ENCODE data around the gene KRT27.

KRT27 gene

GRCh38 chr17:40813804-40814203 lies 31.5 kb upstream of the KRT27 start:
- DNase-seq (ENCODE audit: low read depth, low spot score) = no peak
- no peak overlapping the region for H3K27ac ChIP-seq

GRCh38 chr17:40812639-40813038 lies 30.3 kb upstream of the KRT27 start:
- TF ChIP-seq POLR2AphosphoS5 (IDR thresholded peaks at IDR 0.05; ENCODE audit: borderline replicate concordance, low read depth, low read length) = no peak
- no peak for TF ChIP-seq EZH2 (IDR thresholded peaks at IDR 0.05)
- no peak for TF ChIP-seq FOXP2 (optimal IDR thresholded peaks at IDR 0.05; ENCODE audit: control extremely low read depth, extremely low read length, insufficient read depth)
- Histone ChIP-seq H3K36me3 (ENCODE audit: insufficient read depth, low read length) (peaks cover 12% of the 10 kb centered on the region), H3K9me3 (ENCODE audit: low read depth, low read length) (no peaks in the 10 kb centered on the region), H3K4me3 (no peak overlapping the region), H3K9ac (ENCODE audit: insufficient read length) (no peak overlapping the region), H3K27ac (no peak overlapping the region)
- DNase-seq (ENCODE audit: low read depth, low spot score) = no peak

More at GRCh38 chr17:40813804-40814203, 31.5 kb upstream of the KRT27 start:
- Histone ChIP-seq H3K4me3 (no peak overlapping the region), H3K36me3 (ENCODE audit: insufficient read depth, low read length) (peaks cover 17% of the 10 kb centered on the region), H3K9ac (ENCODE audit: insufficient read length) (no peak overlapping the region), H3K9me3 (ENCODE audit: low read depth, low read length) (no peaks in the 10 kb centered on the region)
- TF ChIP-seq EZH2 (IDR thresholded peaks at IDR 0.05) (no peak), POLR2AphosphoS5 (IDR thresholded peaks at IDR 0.05; ENCODE audit: borderline replicate concordance, low read depth, low read length) (no peak), FOXP2 (optimal IDR thresholded peaks at IDR 0.05; ENCODE audit: control extremely low read depth, extremely low read length, insufficient read depth) (no peak)

- TF ChIP-seq POLR2AphosphoS5 (IDR thresholded peaks at IDR 0.05; ENCODE audit: borderline replicate concordance, low read depth, low read length) (no peak), FOXP2 (optimal IDR thresholded peaks at IDR 0.05; ENCODE audit: control extremely low read depth, extremely low read length, insufficient read depth) (no peak), EZH2 (IDR thresholded peaks at IDR 0.05) (no peak)
Measured at GRCh38 chr17:40810494-40810893, 28.1 kb upstream of the KRT27 start.

GRCh38 chr17:40809721-40810421 lies 27.5 kb upstream of the KRT27 start:
- peaks cover 3% of the 10 kb centered on the region; the same call in 1 of the 2 replicates for H3K36me3 ChIP-seq (ENCODE audit: insufficient read depth, low read length)
- DNase-seq (ENCODE audit: low read depth, low spot score) = no peak
- TF ChIP-seq FOXP2 (optimal IDR thresholded peaks at IDR 0.05; ENCODE audit: control extremely low read depth, extremely low read length, insufficient read depth) = no peak
- H3K27ac ChIP-seq = 0 out of 2 replicates have a peak overlapping the region, but pooled peaks have one; percentile 52
- no peak overlapping the region for H3K4me3 ChIP-seq
- H3K9ac ChIP-seq (ENCODE audit: insufficient read length) = peak overlapping the region; percentile 23
- peaks cover 5% of the 10 kb centered on the region; the same call in 1 of the 2 replicates for H3K9me3 ChIP-seq (ENCODE audit: low read depth, low read length)

More at GRCh38 chr17:40810494-40810893, 28.1 kb upstream of the KRT27 start:
- no peak for DNase-seq (ENCODE audit: low read depth, low spot score)
- no peak overlapping the region for H3K9ac ChIP-seq (ENCODE audit: insufficient read length)
- no peaks in the 10 kb centered on the region for H3K36me3 ChIP-seq (ENCODE audit: insufficient read depth, low read length)
- H3K4me3 ChIP-seq = no peak overlapping the region
- no peak overlapping the region for H3K27ac ChIP-seq
- no peaks in the 10 kb centered on the region; the same call in 1 of the 2 replicates for H3K9me3 ChIP-seq (ENCODE audit: low read depth, low read length)

- H3K4me3 ChIP-seq = no peak overlapping the region
- no peak overlapping the region for H3K27ac ChIP-seq
- no peak for DNase-seq (ENCODE audit: low read depth, low spot score)
Measured at GRCh38 chr17:40806131-40806530, 23.8 kb upstream of the KRT27 start.

GRCh38 chr17:40803617-40804082 lies 21.3 kb upstream of the KRT27 start:
- TF ChIP-seq POLR2AphosphoS5 (IDR thresholded peaks at IDR 0.05; ENCODE audit: borderline replicate concordance, low read depth, low read length) (no peak; the same call in 1 of the 2 replicates), EZH2 (IDR thresholded peaks at IDR 0.05) (no peak), FOXP2 (optimal IDR thresholded peaks at IDR 0.05; ENCODE audit: control extremely low read depth, extremely low read length, insufficient read depth) (peak; percentile 24)
- peaks cover 3% of the 10 kb centered on the region; the same call in 1 of the 2 replicates for H3K36me3 ChIP-seq (ENCODE audit: insufficient read depth, low read length)
- DNase-seq (ENCODE audit: low read depth, low spot score) = peak; percentile 77
- H3K9ac ChIP-seq (ENCODE audit: insufficient read length) = peak overlapping the region; percentile 55
- H3K4me3 ChIP-seq = peak overlapping the region; percentile 16
- H3K9me3 ChIP-seq (ENCODE audit: low read depth, low read length) = peaks cover 5% of the 10 kb centered on the region; the same call in 1 of the 2 replicates
- peak overlapping the region; percentile 91 for H3K27ac ChIP-seq

More at GRCh38 chr17:40806131-40806530, 23.8 kb upstream of the KRT27 start:
- no peak for TF ChIP-seq FOXP2 (optimal IDR thresholded peaks at IDR 0.05; ENCODE audit: control extremely low read depth, extremely low read length, insufficient read depth)
- Histone ChIP-seq H3K36me3 (ENCODE audit: insufficient read depth, low read length) (peaks cover 3% of the 10 kb centered on the region; the same call in 1 of the 2 replicates), H3K9me3 (ENCODE audit: low read depth, low read length) (peaks cover 5% of the 10 kb centered on the region; the same call in 1 of the 2 replicates), H3K9ac (ENCODE audit: insufficient read length) (no peak overlapping the region)

- no peak overlapping the region for H3K4me3 ChIP-seq
- no peak for DNase-seq (ENCODE audit: low read depth, low spot score)
- no peak for TF ChIP-seq EZH2 (IDR thresholded peaks at IDR 0.05)
- TF ChIP-seq FOXP2 (optimal IDR thresholded peaks at IDR 0.05; ENCODE audit: control extremely low read depth, extremely low read length, insufficient read depth) = no peak
- TF ChIP-seq POLR2AphosphoS5 (IDR thresholded peaks at IDR 0.05; ENCODE audit: borderline replicate concordance, low read depth, low read length) = no peak
- H3K9me3 ChIP-seq (ENCODE audit: low read depth, low read length) = peaks cover 5% of the 10 kb centered on the region; the same call in 1 of the 2 replicates
- H3K9ac ChIP-seq (ENCODE audit: insufficient read length) = no peak overlapping the region
- no peak overlapping the region for H3K27ac ChIP-seq
- peaks cover 3% of the 10 kb centered on the region; the same call in 1 of the 2 replicates for H3K36me3 ChIP-seq (ENCODE audit: insufficient read depth, low read length)
Measured at GRCh38 chr17:40801157-40801556, 18.8 kb upstream of the KRT27 start.

- H3K9me3 ChIP-seq (ENCODE audit: low read depth, low read length) = peaks cover 5% of the 10 kb centered on the region; the same call in 1 of the 2 replicates
- no peak for DNase-seq (ENCODE audit: low read depth, low spot score)
- H3K27ac ChIP-seq = no peak overlapping the region
- H3K9ac ChIP-seq (ENCODE audit: insufficient read length) = no peak overlapping the region
- H3K4me3 ChIP-seq = no peak overlapping the region
- TF ChIP-seq FOXP2 (optimal IDR thresholded peaks at IDR 0.05; ENCODE audit: control extremely low read depth, extremely low read length, insufficient read depth) (no peak), POLR2AphosphoS5 (IDR thresholded peaks at IDR 0.05; ENCODE audit: borderline replicate concordance, low read depth, low read length) (no peak), EZH2 (IDR thresholded peaks at IDR 0.05) (no peak)
- peaks cover 3% of the 10 kb centered on the region; the same call in 1 of the 2 replicates for H3K36me3 ChIP-seq (ENCODE audit: insufficient read depth, low read length)
Measured at GRCh38 chr17:40800381-40800780, 18.0 kb upstream of the KRT27 start.

Measured in SK-N-MC (cell line).